ENCODE measurements around the gene DOCK2.

GRCh38 chr5:169735913-169736312 lies 98.8 kb downstream of the DOCK2 start:
- TF ChIP-seq, protein P1, sequence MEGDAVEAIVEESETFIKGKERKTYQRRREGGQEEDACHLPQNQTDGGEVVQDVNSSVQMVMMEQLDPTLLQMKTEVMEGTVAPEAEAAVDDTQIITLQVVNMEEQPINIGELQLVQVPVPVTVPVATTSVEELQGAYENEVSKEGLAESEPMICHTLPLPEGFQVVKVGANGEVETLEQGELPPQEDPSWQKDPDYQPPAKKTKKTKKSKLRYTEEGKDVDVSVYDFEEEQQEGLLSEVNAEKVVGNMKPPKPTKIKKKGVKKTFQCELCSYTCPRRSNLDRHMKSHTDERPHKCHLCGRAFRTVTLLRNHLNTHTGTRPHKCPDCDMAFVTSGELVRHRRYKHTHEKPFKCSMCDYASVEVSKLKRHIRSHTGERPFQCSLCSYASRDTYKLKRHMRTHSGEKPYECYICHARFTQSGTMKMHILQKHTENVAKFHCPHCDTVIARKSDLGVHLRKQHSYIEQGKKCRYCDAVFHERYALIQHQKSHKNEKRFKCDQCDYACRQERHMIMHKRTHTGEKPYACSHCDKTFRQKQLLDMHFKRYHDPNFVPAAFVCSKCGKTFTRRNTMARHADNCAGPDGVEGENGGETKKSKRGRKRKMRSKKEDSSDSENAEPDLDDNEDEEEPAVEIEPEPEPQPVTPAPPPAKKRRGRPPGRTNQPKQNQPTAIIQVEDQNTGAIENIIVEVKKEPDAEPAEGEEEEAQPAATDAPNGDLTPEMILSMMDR (conservative IDR thresholded peaks at IDR 0.05; ENCODE audit: low read depth, low read length) = no peak
- no peak for TF ChIP-seq EZH2phosphoT487 (IDR thresholded peaks at IDR 0.05; ENCODE audit: borderline replicate concordance, low read length)
- no peak for TF ChIP-seq EZH2 (IDR thresholded peaks at IDR 0.05; ENCODE audit: low read length, unreplicated experiment)

Measured in PC-3 (cell line).